ENCODE results near the gene HRAS.
"Not testable (repeated sequence)": the region's sequence is repeated elsewhere in the genome, so short reads cannot be mapped to it uniquely, and the experiment has no call there.

Gene HRAS

GRCh38 chr11:532527-532985 is 2.8 kb downstream of the HRAS start:
- DNase-seq = no peak

GRCh38 chr11:531919-532526 is 3.4 kb downstream of the HRAS start:
- no peak for DNase-seq

- DNase-seq = no peak
These were observed 4.2 kb downstream of the HRAS start for GRCh38 chr11:530960-531831.

GRCh38 chr11:529728-530411 is 5.5 kb downstream of the HRAS start:
- DNase-seq = no peak

- DNase-seq = no peak
These were observed 6.3 kb downstream of the HRAS start for GRCh38 chr11:528815-529727.

- DNase-seq = no peak
These were observed 7.1 kb downstream of the HRAS start for GRCh38 chr11:528166-528814.

GRCh38 chr11:526192-526591 is 9.2 kb downstream of the HRAS start:
- DNase-seq = no peak

- no peak for DNase-seq
These were observed 14.1 kb downstream of the HRAS start for GRCh38 chr11:521177-521688.

GRCh38 chr11:520428-521176 is 14.8 kb downstream of the HRAS start:
- DNase-seq = peak; percentile 31

- DNase-seq = peak; percentile 95
These were observed 16.7 kb downstream of the HRAS start for GRCh38 chr11:518463-519202.

GRCh38 chr11:516918-517685 is 18.3 kb downstream of the HRAS start:
- DNase-seq = not testable (repeated sequence)

GRCh38 chr11:516400-516799 is 19.0 kb downstream of the HRAS start:
- DNase-seq = no peak

- no peak for DNase-seq
These were observed 20.2 kb downstream of the HRAS start for GRCh38 chr11:515131-515530.

- DNase-seq = no peak
These were observed 20.8 kb downstream of the HRAS start for GRCh38 chr11:514606-515005.

- no peak for DNase-seq
These were observed 22.4 kb downstream of the HRAS start for GRCh38 chr11:512761-513595.

GRCh38 chr11:508956-509355 is 26.4 kb downstream of the HRAS start:
- no peak for DNase-seq

GRCh38 chr11:507727-508515 is 27.5 kb downstream of the HRAS start:
- DNase-seq = no peak
